ENCODE data around the gene TCP11L2. TPM values are rescaled to one million over a fixed set of nuclear protein-coding genes. Genes with fewer than 3 reads are reported as not detected.

TCP11L2 gene
- total RNA-seq, 1 experiment from 2014 or later = 6.1 TPM

GRCh38 chr12:106301611-106302321 lies 767 bp upstream of the TCP11L2 start:
- no peaks in the 10 kb centered on the region for H3K36me3 Mint-ChIP-seq (ENCODE audit: insufficient read depth in 1 of 3, low read depth in 3 of 3)
- Histone ChIP-seq H4K5ac (ENCODE audit: insufficient read length, low read depth, low read length) (no peak overlapping the region), H3K9ac (ENCODE audit: extremely low read depth, insufficient read length, low read length) (no peak overlapping the region), H2BK15ac (ENCODE audit: low read depth, low read length) (no peak overlapping the region), H3K4ac (ENCODE audit: low read depth, low read length) (no peak overlapping the region), H2BK12ac (ENCODE audit: insufficient read length, low read depth, low read length) (no peak overlapping the region), H3K23me2 (ENCODE audit: insufficient read length, low read depth, low read length, poor library complexity, severe bottlenecking) (peaks cover 10% of the 10 kb centered on the region), H4K91ac (ENCODE audit: insufficient read length, low read depth, low read length) (no peak overlapping the region), H4K20me1 (ENCODE audit: control insufficient read depth, insufficient read depth, insufficient read length) (no peaks in the 10 kb centered on the region), H2AFZ (ENCODE audit: low read length) (no peak overlapping the region), H3K27ac (ENCODE audit: insufficient read length, low read depth, low read length) (no peak overlapping the region), H3K27me3 (ENCODE audit: insufficient read depth, low read length) (no peaks in the 10 kb centered on the region), H2BK5ac (ENCODE audit: insufficient read length, low read length) (no peak overlapping the region), H4K8ac (replicated peaks; ENCODE audit: insufficient read length, low read depth, low read length) (no peak overlapping the region), H3K14ac (ENCODE audit: insufficient read depth, low read length) (no peak overlapping the region), H3T11ph (ENCODE audit: low read length) (no peak overlapping the region), H3K56ac (ENCODE audit: insufficient read length, low read depth, low read length) (no peak overlapping the region), H3K18ac (ENCODE audit: insufficient read length, low read depth, low read length) (peak overlapping the region; percentile 35), H3K4me2 (ENCODE audit: insufficient read depth, insufficient read length, low read length) (peak overlapping the region; percentile 78), H3K9me3 (ENCODE audit: control insufficient read depth, low read depth, low read length) (no peaks in the 10 kb centered on the region), H2BK20ac (ENCODE audit: low read depth, low read length, poor library complexity, severe bottlenecking) (no peak overlapping the region), H2AK5ac (ENCODE audit: insufficient read length, low read length) (no peak overlapping the region), H3K23ac (ENCODE audit: insufficient read length, low read depth, low read length) (no peak overlapping the region), H3K79me2 (ENCODE audit: insufficient read depth, low read length) (no peaks in the 10 kb centered on the region), H3K79me1 (ENCODE audit: insufficient read depth, low read depth, low read length, poor library complexity, severe bottlenecking) (no peaks in the 10 kb centered on the region), H3K4me1 (ENCODE audit: insufficient read depth, low read length) (peaks cover 2% of the 10 kb centered on the region), H2BK120ac (ENCODE audit: low read depth, low read length, poor library complexity, severe bottlenecking) (no peak overlapping the region)
- H3K9me3 Mint-ChIP-seq = no peaks in the 10 kb centered on the region
- H3K4me3 Mint-ChIP-seq = peak overlapping the region; percentile 81 to 86
- peaks cover 28 to 32% of the 10 kb centered on the region in 2 experiments for H3K4me1 Mint-ChIP-seq
- WGBS (ENCODE audit: extremely low coverage, insufficient read length, low lambda C conversion rate) = no CpG with 5 or more reads among the region's 32 CpGs
- H3K27me3 Mint-ChIP-seq (ENCODE audit: low read depth) = no peaks in the 10 kb centered on the region
- peak; percentile 72 for DNase-seq
- TF ChIP-seq CTCF (conservative IDR thresholded peaks at IDR 0.05) = no peak
- peak overlapping the region; percentile 65 to 96 (median 91); a peak in 5 of 7 replicates for H3K27ac Mint-ChIP-seq
